ENCODE measurements around the gene TMEM59L. TPM values are rescaled to one million over a fixed set of nuclear protein-coding genes. Genes with fewer than 3 reads are reported as not detected.

Gene TMEM59L
- total and polyA plus RNA-seq, 9 of the 15 experiments (the other 6 are each of a cell fraction or from before 2014, with no cell fraction given): 0.37 TPM; not detected in 8

DNA sequence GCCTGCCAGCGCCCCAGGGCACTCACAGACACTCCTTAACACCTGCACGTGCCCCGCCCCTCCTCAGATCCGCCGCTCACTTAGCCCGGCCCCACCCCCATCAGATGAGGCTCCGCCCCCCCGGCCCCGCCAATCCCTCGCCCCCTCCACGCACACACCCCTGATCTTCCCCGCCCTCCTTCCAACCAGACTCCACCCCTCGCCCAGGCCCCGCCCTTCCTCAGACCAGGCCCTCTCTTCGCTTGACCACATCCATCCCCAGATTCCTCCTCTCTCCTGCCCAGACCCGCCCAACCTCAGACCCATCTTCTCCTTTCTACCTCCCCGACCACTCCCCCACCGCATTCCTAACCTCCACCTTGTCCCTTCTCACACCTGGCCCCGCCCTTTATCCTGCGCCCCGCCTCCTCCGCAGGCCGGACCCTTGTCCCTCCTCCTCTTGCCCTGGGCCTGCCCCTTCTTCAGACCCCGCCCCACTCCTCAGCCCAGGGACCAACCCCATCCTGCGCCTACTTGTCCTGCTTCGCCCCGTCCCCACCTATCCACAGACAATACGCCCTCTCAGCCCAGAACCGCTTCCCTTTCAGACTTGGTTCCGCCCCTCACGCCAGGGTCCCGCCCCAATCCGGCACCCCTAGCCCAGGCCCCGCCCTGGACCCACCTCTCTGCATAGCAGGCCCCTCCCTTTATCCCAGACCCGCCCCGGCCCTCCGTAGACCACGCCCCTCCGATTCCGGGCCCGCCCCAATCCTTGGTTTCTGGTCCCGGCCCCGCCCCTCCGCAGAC lies 23.7 kb downstream of the TMEM59L start (continued):
- TF ChIP-seq CAMTA2 (CRISPR knock-in tag; conservative IDR thresholded peaks at IDR 0.05) (no peak), TOE1 (IDR thresholded peaks at IDR 0.05; ENCODE audit: borderline replicate concordance) (peak; percentile 50; the same call in 1 of the 2 replicates), TOE1 (CRISPR knock-in tag; IDR thresholded peaks at IDR 0.05; ENCODE audit: borderline replicate concordance, low read depth) (no peak), NBN (IDR thresholded peaks at IDR 0.05; ENCODE audit: low read depth) (peak; percentile 87; the same call in 1 of the 2 replicates), NRF1 (conservative IDR thresholded peaks at IDR 0.05 in 1 of 2, IDR thresholded peaks at IDR 0.05 in 1 of 2) (peak; percentile 74 to 79; a peak in 3 of 4 replicates), TAF15 (IDR thresholded peaks at IDR 0.05; ENCODE audit: low read depth, low read length) (no peak), HNRNPLL (IDR thresholded peaks at IDR 0.05; ENCODE audit: low read depth, low read length, poor library complexity, severe bottlenecking) (peak; percentile 65), DPF2 (IDR thresholded peaks at IDR 0.05) (peak; percentile 33; the same call in 1 of the 2 replicates), TAL1 (IDR thresholded peaks at IDR 0.05) (0 out of 2 replicates have a peak, but pooled peaks have one; percentile 15), ZBED1 (IDR thresholded peaks at IDR 0.05) (no peak), GTF2F1 (IDR thresholded peaks at IDR 0.05; ENCODE audit: low read depth, low read length) (no peak), SOX6 (IDR thresholded peaks at IDR 0.05) (no peak), NCOA1 (IDR thresholded peaks at IDR 0.05; ENCODE audit: low read depth) (peak; percentile 50; the same call in 1 of the 2 replicates), ZNF584 (CRISPR knock-in tag; IDR thresholded peaks at IDR 0.05; ENCODE audit: low read depth) (no peak), ZBTB26 (CRISPR knock-in tag; IDR thresholded peaks at IDR 0.05) (peak; percentile 98), ARID1B (IDR thresholded peaks at IDR 0.05) (peak; percentile 8; the same call in 1 of the 2 replicates), E4F1 (CRISPR knock-in tag; IDR thresholded peaks at IDR 0.05; ENCODE audit: borderline replicate concordance) (no peak), HLTF (IDR thresholded peaks at IDR 0.05) (peak; percentile 88), CTBP1 (IDR thresholded peaks at IDR 0.05; ENCODE audit: borderline replicate concordance) (peak; percentile 58; the same call in 1 of the 2 replicates), EGR1 (conservative IDR thresholded peaks at IDR 0.05) (0 out of 2 replicates have a peak, but pooled peaks have one; percentile 17)
- TF ChIP-seq, protein P1, sequence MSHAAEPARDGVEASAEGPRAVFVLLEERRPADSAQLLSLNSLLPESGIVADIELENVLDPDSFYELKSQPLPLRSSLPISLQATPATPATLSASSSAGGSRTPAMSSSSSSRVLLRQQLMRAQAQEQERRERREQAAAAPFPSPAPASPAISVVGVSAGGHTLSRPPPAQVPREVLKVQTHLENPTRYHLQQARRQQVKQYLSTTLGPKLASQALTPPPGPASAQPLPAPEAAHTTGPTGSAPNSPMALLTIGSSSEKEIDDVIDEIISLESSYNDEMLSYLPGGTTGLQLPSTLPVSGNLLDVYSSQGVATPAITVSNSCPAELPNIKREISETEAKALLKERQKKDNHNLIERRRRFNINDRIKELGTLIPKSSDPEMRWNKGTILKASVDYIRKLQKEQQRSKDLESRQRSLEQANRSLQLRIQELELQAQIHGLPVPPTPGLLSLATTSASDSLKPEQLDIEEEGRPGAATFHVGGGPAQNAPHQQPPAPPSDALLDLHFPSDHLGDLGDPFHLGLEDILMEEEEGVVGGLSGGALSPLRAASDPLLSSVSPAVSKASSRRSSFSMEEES (CRISPR knock-in tag; IDR thresholded peaks at IDR 0.05): no peak
- TF ChIP-seq, protein P2, sequence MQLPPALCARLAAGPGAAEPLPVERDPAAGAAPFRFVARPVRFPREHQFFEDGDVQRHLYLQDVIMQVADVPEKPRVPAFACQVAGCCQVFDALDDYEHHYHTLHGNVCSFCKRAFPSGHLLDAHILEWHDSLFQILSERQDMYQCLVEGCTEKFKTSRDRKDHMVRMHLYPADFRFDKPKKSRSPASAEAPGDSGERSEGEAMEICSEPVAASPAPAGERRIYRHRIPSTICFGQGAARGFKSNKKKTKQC (CRISPR knock-in tag; IDR thresholded peaks at IDR 0.05): no peak
